Measurements from ENCODE around the gene FASN. TPM values are rescaled to one million over a fixed set of nuclear protein-coding genes. Genes with fewer than 3 reads are reported as not detected.

FASN gene
- total and polyA plus RNA-seq, 2 of the 13 experiments (the other 11 are each of a cell fraction or from before 2014, with no cell fraction given) = 51.7 to 101 TPM

DNA sequence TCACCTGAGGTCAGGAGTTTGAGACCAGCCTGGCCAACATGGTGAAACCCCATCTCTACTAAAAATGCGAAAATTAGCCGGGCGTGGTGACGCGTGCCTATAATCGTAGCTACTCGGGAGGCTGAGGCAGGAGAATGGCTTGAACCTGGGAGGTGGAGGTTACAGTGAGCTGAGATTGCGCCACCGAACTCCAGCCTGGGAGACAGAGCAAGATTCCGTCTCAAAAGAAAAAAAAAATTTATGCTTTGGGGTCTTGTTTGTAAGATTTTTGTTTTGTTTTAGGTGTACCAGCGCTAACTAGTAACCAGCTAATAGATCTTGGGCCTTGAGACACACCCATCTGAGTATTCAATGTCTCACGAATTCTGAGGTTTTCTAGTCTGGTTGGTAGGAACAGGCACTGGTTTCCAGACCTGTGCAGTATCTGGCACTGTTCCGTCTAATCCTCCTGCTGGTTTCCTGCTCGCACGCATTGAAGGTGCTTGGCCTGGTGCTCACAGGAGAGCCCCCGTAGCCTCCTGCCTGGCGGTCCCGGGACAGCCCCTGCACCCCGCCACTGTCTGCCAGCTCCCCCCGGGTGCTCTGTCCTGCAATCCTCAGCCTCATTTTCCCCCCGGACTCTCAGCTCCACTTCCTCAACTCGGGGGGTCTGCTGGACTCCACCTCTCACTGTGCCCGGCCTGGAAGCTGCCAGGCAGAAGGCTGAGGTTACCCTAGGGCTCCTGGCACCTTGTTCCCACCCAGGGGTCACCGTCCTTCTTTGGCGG, 21.8 kb downstream of the FASN start (continued):
- TF ChIP-seq, protein P1, sequence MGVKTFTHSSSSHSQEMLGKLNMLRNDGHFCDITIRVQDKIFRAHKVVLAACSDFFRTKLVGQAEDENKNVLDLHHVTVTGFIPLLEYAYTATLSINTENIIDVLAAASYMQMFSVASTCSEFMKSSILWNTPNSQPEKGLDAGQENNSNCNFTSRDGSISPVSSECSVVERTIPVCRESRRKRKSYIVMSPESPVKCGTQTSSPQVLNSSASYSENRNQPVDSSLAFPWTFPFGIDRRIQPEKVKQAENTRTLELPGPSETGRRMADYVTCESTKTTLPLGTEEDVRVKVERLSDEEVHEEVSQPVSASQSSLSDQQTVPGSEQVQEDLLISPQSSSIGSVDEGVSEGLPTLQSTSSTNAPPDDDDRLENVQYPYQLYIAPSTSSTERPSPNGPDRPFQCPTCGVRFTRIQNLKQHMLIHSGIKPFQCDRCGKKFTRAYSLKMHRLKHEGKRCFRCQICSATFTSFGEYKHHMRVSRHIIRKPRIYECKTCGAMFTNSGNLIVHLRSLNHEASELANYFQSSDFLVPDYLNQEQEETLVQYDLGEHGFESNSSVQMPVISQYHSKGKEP (CRISPR knock-in tag; IDR thresholded peaks at IDR 0.05) = no peak
- TF ChIP-seq ZNF792 (CRISPR knock-in tag; IDR thresholded peaks at IDR 0.05) (no peak), ZMYM2 (CRISPR knock-in tag; IDR thresholded peaks at IDR 0.05) (0 out of 2 replicates have a peak, but pooled peaks have one; percentile 14), ZBTB8A (CRISPR knock-in tag; IDR thresholded peaks at IDR 0.05; ENCODE audit: borderline replicate concordance, low read depth) (no peak), TCF12 (IDR thresholded peaks at IDR 0.05) (no peak), TCF12 (CRISPR knock-in tag; IDR thresholded peaks at IDR 0.05) (0 out of 2 replicates have a peak, but pooled peaks have one; percentile 68), ZNF646 (CRISPR knock-in tag; IDR thresholded peaks at IDR 0.05) (no peak), ISL2 (CRISPR knock-in tag; IDR thresholded peaks at IDR 0.05) (no peak), KDM2A (CRISPR knock-in tag; IDR thresholded peaks at IDR 0.05; ENCODE audit: borderline replicate concordance, low read depth) (no peak; the same call in 1 of the 2 replicates), SP1 (IDR thresholded peaks at IDR 0.05) (no peak), SP1 (CRISPR knock-in tag; IDR thresholded peaks at IDR 0.05) (no peak), ZNF44 (CRISPR knock-in tag; IDR thresholded peaks at IDR 0.05) (no peak), SMC3 (IDR thresholded peaks at IDR 0.05; ENCODE audit: low read length) (no peak), PHF8 (CRISPR knock-in tag; IDR thresholded peaks at IDR 0.05) (no peak)
- TF ChIP-seq, protein P2, sequence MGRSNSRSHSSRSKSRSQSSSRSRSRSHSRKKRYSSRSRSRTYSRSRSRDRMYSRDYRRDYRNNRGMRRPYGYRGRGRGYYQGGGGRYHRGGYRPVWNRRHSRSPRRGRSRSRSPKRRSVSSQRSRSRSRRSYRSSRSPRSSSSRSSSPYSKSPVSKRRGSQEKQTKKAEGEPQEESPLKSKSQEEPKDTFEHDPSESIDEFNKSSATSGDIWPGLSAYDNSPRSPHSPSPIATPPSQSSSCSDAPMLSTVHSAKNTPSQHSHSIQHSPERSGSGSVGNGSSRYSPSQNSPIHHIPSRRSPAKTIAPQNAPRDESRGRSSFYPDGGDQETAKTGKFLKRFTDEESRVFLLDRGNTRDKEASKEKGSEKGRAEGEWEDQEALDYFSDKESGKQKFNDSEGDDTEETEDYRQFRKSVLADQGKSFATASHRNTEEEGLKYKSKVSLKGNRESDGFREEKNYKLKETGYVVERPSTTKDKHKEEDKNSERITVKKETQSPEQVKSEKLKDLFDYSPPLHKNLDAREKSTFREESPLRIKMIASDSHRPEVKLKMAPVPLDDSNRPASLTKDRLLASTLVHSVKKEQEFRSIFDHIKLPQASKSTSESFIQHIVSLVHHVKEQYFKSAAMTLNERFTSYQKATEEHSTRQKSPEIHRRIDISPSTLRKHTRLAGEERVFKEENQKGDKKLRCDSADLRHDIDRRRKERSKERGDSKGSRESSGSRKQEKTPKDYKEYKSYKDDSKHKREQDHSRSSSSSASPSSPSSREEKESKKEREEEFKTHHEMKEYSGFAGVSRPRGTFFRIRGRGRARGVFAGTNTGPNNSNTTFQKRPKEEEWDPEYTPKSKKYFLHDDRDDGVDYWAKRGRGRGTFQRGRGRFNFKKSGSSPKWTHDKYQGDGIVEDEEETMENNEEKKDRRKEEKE (IDR thresholded peaks at IDR 0.05) = no peak
- TF ChIP-seq, protein P3, sequence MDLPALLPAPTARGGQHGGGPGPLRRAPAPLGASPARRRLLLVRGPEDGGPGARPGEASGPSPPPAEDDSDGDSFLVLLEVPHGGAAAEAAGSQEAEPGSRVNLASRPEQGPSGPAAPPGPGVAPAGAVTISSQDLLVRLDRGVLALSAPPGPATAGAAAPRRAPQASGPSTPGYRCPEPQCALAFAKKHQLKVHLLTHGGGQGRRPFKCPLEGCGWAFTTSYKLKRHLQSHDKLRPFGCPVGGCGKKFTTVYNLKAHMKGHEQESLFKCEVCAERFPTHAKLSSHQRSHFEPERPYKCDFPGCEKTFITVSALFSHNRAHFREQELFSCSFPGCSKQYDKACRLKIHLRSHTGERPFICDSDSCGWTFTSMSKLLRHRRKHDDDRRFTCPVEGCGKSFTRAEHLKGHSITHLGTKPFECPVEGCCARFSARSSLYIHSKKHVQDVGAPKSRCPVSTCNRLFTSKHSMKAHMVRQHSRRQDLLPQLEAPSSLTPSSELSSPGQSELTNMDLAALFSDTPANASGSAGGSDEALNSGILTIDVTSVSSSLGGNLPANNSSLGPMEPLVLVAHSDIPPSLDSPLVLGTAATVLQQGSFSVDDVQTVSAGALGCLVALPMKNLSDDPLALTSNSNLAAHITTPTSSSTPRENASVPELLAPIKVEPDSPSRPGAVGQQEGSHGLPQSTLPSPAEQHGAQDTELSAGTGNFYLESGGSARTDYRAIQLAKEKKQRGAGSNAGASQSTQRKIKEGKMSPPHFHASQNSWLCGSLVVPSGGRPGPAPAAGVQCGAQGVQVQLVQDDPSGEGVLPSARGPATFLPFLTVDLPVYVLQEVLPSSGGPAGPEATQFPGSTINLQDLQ (CRISPR knock-in tag; IDR thresholded peaks at IDR 0.05) = no peak

All from HepG2 (cell line).